Measurements from ENCODE around the gene PTPN18.
A peak's percentile ranks its signal among the peaks of the same experiment; 100 is the strongest.

Gene PTPN18, protein sequence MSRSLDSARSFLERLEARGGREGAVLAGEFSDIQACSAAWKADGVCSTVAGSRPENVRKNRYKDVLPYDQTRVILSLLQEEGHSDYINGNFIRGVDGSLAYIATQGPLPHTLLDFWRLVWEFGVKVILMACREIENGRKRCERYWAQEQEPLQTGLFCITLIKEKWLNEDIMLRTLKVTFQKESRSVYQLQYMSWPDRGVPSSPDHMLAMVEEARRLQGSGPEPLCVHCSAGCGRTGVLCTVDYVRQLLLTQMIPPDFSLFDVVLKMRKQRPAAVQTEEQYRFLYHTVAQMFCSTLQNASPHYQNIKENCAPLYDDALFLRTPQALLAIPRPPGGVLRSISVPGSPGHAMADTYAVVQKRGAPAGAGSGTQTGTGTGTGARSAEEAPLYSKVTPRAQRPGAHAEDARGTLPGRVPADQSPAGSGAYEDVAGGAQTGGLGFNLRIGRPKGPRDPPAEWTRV

DNA sequence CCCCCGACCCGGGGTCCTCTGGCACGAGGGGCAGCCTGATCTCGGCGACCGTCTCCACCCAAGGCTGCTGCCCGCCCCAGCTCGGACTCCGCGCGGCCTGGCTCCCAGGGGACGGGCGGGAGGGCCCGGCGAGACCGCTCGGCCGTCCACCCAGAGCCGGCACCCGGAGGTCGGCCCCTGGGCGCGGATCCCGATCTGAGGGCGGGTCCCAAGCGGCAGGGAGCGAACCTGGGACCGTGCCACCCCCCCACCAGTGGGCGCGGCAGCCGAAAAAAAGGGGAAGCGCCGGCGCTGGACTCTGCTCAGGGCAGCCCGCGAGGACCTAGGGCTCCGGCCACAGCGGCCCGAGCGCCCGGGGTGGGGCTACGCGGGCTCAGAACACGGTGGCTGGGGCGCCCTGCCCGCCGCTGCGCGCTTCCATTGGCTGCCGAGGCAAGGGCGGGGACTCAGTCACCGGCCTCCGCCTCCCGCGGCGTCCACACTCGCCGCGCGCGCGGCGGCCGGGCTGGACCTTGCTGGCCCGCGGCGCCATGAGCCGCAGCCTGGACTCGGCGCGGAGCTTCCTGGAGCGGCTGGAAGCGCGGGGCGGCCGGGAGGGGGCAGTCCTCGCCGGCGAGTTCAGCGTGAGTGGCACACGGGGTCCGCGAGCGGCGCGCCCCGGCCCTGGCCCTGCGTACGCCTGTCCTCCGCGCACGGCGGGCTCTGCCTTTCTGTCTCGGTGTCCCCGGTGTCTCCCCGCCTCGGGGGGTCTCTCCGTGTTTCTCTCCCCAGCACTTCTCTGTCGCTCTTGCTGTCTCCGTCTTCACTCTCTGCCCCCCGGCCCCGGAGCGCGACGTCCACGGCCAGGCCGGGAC lies at the start of gene PTPN18:
TSS of gene PTPN18 (plus strand) at position 479 of the 854 bp plus-strand sequence. CDS start at position 531, 52 bp downstream.
- Histone ChIP-seq H3K36me3 (ENCODE audit: control insufficient read depth in 1 of 2, insufficient read depth in 2 of 2, low read length in 2 of 2) (no peaks in the 10 kb centered on the region), H3K4me3 (ENCODE audit: low read depth in 1 of 2, low read length in 2 of 2) (peak within 1 kb of the TSS; percentile 60 to 81), H3K4me1 (ENCODE audit: control insufficient read depth in 1 of 2, insufficient read depth in 2 of 2, low read length in 2 of 2) (peaks cover 8 to 22% of the 10 kb centered on the region in 2 donors), H3K27me3 (ENCODE audit: low read depth, low read length) (no peaks in the 10 kb centered on the region), H3K27ac (ENCODE audit: low read length) (no peak within 1 kb of the TSS), H3K9me3 (ENCODE audit: control insufficient read depth in 1 of 2, low read length in 2 of 2) (no peaks in the 10 kb centered on the region)

DNA sequence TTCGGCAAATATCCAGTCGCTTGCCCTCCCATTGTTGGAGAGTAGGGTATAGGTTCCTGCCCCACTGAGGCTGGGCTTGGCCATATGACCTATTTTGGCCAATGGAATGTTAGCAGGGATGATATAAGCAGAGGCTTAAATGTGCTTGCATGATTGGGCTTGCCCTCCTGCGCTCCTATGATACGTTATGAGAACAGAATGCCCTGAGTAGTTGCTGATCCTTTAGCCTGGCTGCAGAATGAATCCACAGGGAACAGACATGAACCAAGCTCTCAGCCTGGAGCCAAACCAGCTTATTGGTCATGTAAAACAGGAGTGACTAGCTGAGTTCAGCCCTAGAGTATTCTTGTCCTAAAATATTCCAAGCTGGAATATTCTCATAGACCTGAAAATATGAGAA lies 48.0 kb upstream of the PTPN18 start:
- Histone ChIP-seq H3K9me3 (ENCODE audit: control insufficient read depth in 1 of 2, low read length in 2 of 2) (no peaks in the 10 kb centered on the region), H3K27ac (ENCODE audit: low read length) (no peak overlapping the region), H3K4me1 (ENCODE audit: control insufficient read depth in 1 of 2, insufficient read depth in 2 of 2, low read length in 2 of 2) (no peaks in the 10 kb centered on the region), H3K36me3 (ENCODE audit: control insufficient read depth in 1 of 2, insufficient read depth in 2 of 2, low read length in 2 of 2) (no peaks in the 10 kb centered on the region), H3K27me3 (ENCODE audit: low read depth, low read length) (no peaks in the 10 kb centered on the region), H3K4me3 (ENCODE audit: low read depth in 1 of 2, low read length in 2 of 2) (no peak overlapping the region)

DNA sequence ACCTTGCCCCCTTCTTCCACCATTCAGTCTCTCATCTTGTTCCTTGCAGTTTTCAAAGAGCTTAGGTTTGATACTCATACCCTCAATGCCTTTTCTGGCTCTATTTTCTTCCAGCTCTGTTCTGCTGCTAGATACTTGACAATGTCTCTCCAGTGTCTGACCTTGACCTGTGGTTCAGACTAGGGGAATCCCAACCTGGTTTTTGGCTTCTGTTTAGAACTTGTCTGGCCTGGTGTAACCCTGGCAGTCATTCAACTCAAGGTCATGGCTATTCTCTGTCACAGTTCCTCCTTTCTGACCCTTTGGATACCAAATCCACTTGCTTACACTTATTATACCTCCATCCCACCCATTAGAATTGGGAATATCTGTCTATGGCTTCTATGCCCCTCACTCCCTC lies 45.0 kb upstream of the PTPN18 start:
- no peaks in the 10 kb centered on the region for H3K36me3 ChIP-seq (ENCODE audit: control insufficient read depth in 1 of 2, insufficient read depth in 2 of 2, low read length in 2 of 2)
- no peaks in the 10 kb centered on the region for H3K9me3 ChIP-seq (ENCODE audit: control insufficient read depth in 1 of 2, low read length in 2 of 2)
- no peak overlapping the region for H3K4me3 ChIP-seq (ENCODE audit: low read depth in 1 of 2, low read length in 2 of 2)
- no peaks in the 10 kb centered on the region for H3K27me3 ChIP-seq (ENCODE audit: low read depth, low read length)
- H3K27ac ChIP-seq (ENCODE audit: low read length), result no peak overlapping the region
- no peaks in the 10 kb centered on the region for H3K4me1 ChIP-seq (ENCODE audit: control insufficient read depth in 1 of 2, insufficient read depth in 2 of 2, low read length in 2 of 2)

DNA sequence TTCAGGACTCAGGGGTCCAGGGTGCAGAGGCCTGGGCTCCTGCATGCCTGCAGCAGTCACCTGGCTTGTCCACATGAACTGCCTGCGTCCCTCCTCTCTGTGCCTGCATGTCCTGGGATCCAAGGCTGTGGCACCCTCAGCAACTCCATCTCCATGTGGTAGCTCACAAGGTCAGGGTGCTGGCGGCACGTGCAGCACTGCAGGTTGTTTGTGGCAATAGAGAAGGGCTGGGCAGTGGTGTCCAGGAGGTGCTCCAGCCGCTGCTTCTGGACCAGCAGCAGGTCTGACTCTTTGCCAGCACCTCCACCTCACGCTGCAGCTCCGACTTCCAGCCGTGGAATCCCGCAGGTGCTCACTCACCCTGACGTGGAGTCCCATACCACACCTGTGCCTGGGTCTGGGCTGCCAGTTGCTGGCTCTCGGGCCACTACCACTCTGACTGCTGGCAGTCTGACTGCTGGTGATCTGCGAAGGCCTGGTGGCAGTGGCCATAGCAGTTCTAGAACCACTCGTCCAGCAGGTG lies 42.0 kb upstream of the PTPN18 start:
- H3K27ac ChIP-seq (ENCODE audit: low read length), result no peak overlapping the region
- no peak overlapping the region for H3K4me3 ChIP-seq (ENCODE audit: low read depth in 1 of 2, low read length in 2 of 2)
- no peaks in the 10 kb centered on the region for H3K4me1 ChIP-seq (ENCODE audit: control insufficient read depth in 1 of 2, insufficient read depth in 2 of 2, low read length in 2 of 2)
- H3K9me3 ChIP-seq (ENCODE audit: control insufficient read depth in 1 of 2, low read length in 2 of 2), result no peaks in the 10 kb centered on the region
- no peaks in the 10 kb centered on the region for H3K36me3 ChIP-seq (ENCODE audit: control insufficient read depth in 1 of 2, insufficient read depth in 2 of 2, low read length in 2 of 2)
- no peaks in the 10 kb centered on the region for H3K27me3 ChIP-seq (ENCODE audit: low read depth, low read length)

DNA sequence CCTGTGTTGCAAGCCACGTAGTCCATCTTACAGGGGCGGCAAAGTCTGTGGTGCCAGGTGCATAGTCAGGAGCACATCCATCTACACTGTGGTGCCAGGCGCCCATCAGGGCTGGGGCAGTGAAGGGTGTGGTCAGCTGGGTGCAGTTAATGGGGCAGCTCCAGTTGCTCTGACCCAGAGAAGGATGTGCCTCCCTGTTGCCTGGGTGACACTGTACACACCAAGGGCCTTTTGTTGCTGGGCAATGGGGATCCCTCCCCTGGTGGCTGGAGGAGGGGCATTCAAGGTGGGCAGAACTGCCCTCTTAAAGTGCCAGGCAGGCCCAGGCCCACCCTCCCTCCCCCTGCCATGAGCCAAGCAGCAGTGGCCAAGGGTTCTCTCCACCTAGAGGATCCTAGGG lies 41.5 kb upstream of the PTPN18 start:
- Histone ChIP-seq H3K27ac (ENCODE audit: low read length) (no peak overlapping the region), H3K4me3 (ENCODE audit: low read depth in 1 of 2, low read length in 2 of 2) (no peak overlapping the region), H3K9me3 (ENCODE audit: control insufficient read depth in 1 of 2, low read length in 2 of 2) (no peaks in the 10 kb centered on the region), H3K4me1 (ENCODE audit: control insufficient read depth in 1 of 2, insufficient read depth in 2 of 2, low read length in 2 of 2) (no peaks in the 10 kb centered on the region), H3K36me3 (ENCODE audit: control insufficient read depth in 1 of 2, insufficient read depth in 2 of 2, low read length in 2 of 2) (no peaks in the 10 kb centered on the region), H3K27me3 (ENCODE audit: low read depth, low read length) (no peaks in the 10 kb centered on the region)

DNA sequence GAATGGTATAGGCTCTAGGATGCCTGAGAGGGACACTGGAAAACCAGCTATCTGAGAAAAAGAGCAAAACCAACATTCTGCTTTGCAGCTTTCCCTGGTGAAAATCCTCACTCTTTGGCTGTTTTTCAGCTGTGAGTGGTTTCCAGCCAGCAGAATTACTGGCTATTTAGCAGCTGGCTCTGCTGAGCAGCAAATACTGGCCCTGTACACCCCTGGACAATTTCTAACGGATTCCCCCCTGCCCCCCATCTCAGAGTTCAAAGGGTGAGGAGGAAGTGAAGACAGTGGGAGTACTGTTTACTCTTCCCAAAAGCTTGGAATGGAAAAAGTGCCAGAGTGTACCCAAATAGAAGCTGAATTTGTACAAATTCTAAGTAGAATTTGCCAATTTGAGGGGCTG lies 39.3 kb upstream of the PTPN18 start:
- Histone ChIP-seq H3K4me3 (ENCODE audit: low read depth in 1 of 2, low read length in 2 of 2) (no peak overlapping the region), H3K4me1 (ENCODE audit: control insufficient read depth in 1 of 2, insufficient read depth in 2 of 2, low read length in 2 of 2) (no peaks in the 10 kb centered on the region), H3K27me3 (ENCODE audit: low read depth, low read length) (no peaks in the 10 kb centered on the region), H3K36me3 (ENCODE audit: control insufficient read depth in 1 of 2, insufficient read depth in 2 of 2, low read length in 2 of 2) (no peaks in the 10 kb centered on the region), H3K27ac (ENCODE audit: low read length) (no peak overlapping the region), H3K9me3 (ENCODE audit: control insufficient read depth in 1 of 2, low read length in 2 of 2) (no peaks in the 10 kb centered on the region)

DNA sequence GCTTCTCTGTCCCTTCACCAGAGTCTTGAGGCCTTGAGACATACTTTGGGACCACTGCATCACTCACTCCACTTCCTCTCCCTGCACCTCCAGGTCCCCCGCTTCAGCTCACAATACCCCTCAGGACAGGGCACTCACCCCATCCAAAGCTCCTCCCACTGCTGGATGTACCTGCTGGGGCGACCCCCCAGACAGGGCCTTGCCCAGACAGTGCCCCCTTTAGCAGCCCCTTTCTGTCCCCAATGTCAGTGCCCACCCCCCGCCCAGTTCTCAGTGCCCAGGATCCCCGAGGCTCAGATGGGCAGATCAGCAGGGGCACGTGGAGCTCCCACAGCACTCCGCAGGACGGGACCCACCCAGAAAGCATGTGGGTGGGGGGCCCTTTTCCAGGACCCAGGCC lies 37.0 kb upstream of the PTPN18 start:
- H3K36me3 ChIP-seq (ENCODE audit: control insufficient read depth in 1 of 2, insufficient read depth in 2 of 2, low read length in 2 of 2), result no peaks in the 10 kb centered on the region
- no peaks in the 10 kb centered on the region for H3K9me3 ChIP-seq (ENCODE audit: control insufficient read depth in 1 of 2, low read length in 2 of 2)
- no peaks in the 10 kb centered on the region for H3K4me1 ChIP-seq (ENCODE audit: control insufficient read depth in 1 of 2, insufficient read depth in 2 of 2, low read length in 2 of 2)
- no peak overlapping the region for H3K27ac ChIP-seq (ENCODE audit: low read length)
- H3K4me3 ChIP-seq (ENCODE audit: low read depth in 1 of 2, low read length in 2 of 2), result no peak overlapping the region
- no peaks in the 10 kb centered on the region for H3K27me3 ChIP-seq (ENCODE audit: low read depth, low read length)

DNA sequence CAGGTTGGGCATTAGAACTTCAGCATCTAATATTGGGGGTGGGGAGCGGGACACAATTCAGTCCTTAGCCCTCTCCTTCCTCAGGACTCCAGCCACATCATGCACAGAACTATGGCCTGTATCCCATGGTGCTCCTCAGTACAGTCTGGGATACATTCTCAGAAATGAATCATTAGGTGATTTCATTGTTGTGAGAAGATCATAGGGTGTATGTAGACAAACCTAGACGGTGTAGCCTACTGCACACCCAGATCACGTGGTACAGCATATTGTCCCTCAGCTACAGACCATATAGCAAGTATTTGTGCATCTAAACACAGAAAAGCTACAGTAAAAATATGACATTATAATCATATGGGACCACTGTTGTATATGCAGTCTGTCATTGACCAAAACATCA lies 36.3 kb upstream of the PTPN18 start:
- no peaks in the 10 kb centered on the region for H3K4me1 ChIP-seq (ENCODE audit: control insufficient read depth in 1 of 2, insufficient read depth in 2 of 2, low read length in 2 of 2)
- no peaks in the 10 kb centered on the region for H3K9me3 ChIP-seq (ENCODE audit: control insufficient read depth in 1 of 2, low read length in 2 of 2)
- H3K27ac ChIP-seq (ENCODE audit: low read length), result no peak overlapping the region
- no peak overlapping the region for H3K4me3 ChIP-seq (ENCODE audit: low read depth in 1 of 2, low read length in 2 of 2)
- H3K27me3 ChIP-seq (ENCODE audit: low read depth, low read length), result no peaks in the 10 kb centered on the region
- H3K36me3 ChIP-seq (ENCODE audit: control insufficient read depth in 1 of 2, insufficient read depth in 2 of 2, low read length in 2 of 2), result no peaks in the 10 kb centered on the region

DNA sequence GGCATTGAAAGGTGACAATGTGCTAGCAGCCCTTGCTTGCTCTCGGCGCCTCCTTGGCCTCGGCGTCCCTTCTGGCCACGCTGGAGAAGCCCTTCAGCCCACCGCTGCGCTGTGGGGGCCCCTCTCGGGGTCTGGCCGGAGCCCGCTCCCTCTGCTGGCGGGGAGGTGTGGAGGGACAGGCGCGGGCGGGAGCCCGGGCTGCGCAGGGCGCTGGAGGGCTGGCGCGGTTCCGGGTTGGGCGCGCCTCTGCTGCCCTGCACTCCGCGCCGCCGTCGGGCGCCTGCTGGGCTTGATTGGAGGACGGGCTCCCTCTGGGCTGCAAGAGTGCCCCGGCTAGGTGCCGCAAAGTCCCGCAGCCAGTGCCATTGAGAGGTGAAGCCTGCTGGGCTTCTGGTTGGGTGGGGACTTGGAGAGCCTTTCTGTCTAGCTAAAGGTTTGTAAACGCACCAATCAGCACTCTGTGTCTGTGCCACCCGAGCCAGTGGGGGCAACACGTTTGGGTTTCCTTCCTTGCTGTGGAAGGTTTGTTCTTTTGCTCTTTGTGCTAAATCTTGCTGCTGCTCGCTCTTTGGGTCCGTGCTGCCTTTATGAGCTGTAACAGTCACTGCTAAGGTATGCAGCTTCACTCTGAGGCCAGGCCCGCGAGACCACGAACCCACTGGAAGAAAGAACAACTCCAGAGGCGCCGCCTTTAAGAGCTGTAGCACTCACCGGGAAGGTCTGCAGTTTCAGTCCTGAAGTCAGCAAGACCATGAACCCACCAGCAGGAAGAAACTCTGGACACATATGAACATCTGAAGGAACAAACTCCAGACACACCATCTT lies 27.9 kb upstream of the PTPN18 start:
- H3K4me1 ChIP-seq (ENCODE audit: control insufficient read depth in 1 of 2, insufficient read depth in 2 of 2, low read length in 2 of 2), result no peaks in the 10 kb centered on the region
- peaks cover 7% of the 10 kb centered on the region for H3K27me3 ChIP-seq (ENCODE audit: low read depth, low read length)
- no peaks in the 10 kb centered on the region for H3K36me3 ChIP-seq (ENCODE audit: control insufficient read depth in 1 of 2, insufficient read depth in 2 of 2, low read length in 2 of 2)
- H3K27ac ChIP-seq (ENCODE audit: low read length), result no peak overlapping the region
- H3K4me3 ChIP-seq (ENCODE audit: low read depth in 1 of 2, low read length in 2 of 2), result no peak overlapping the region
- no peaks in the 10 kb centered on the region for H3K9me3 ChIP-seq (ENCODE audit: control insufficient read depth in 1 of 2, low read length in 2 of 2)

DNA sequence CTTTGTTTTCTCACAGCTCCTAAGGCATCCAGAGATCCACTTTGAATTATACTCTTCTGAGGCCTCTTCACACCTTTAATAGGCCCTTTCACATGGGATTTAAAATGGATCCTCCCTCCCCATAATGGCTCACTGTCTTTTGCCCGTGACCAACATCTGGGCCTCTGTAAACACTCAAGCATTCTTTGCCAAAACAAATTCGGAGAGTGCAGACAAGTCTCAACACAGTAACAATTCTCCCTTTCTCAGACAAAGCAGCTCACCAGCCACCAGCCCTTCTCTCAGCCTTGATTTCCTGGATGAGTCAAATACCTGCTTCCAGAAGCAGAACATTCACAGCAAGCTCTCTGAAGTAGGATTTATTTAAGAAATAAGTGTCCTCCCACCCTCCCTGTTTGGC lies 27.1 kb upstream of the PTPN18 start:
- Histone ChIP-seq H3K27me3 (ENCODE audit: low read depth, low read length) (peaks cover 7% of the 10 kb centered on the region), H3K4me3 (ENCODE audit: low read depth in 1 of 2, low read length in 2 of 2) (no peak overlapping the region), H3K36me3 (ENCODE audit: control insufficient read depth in 1 of 2, insufficient read depth in 2 of 2, low read length in 2 of 2) (no peaks in the 10 kb centered on the region), H3K9me3 (ENCODE audit: control insufficient read depth in 1 of 2, low read length in 2 of 2) (no peaks in the 10 kb centered on the region), H3K4me1 (ENCODE audit: control insufficient read depth in 1 of 2, insufficient read depth in 2 of 2, low read length in 2 of 2) (no peaks in the 10 kb centered on the region), H3K27ac (ENCODE audit: low read length) (no peak overlapping the region)
